SK-MEL-5 (cell line): Measurements from ENCODE around the gene CDY2A. TPM values are rescaled to one million over a fixed set of nuclear protein-coding genes. Genes with fewer than 3 reads are reported as not detected.
"Not testable (repeated sequence)": the region's sequence is repeated elsewhere in the genome, so short reads cannot be mapped to it uniquely, and the experiment has no call there.

Experiments
- DNase-seq: peaks from one replicate; pipeline ENCODE4 v3.0.0-alpha.2; 2016; ENCODE audit warnings: low read depth, low spot score
- in situ Hi-C: cut with HindIII; loops from 2 replicates; pipeline ENCODE4 v1.10.0; 2016; ENCODE audit warnings: low sequenced_read_pairs, high pct_unique_total_duplicates, low pct_unique_long_range_greater_than_20kb
- polyA plus RNA-seq, 2 experiments: library from polyadenylated mRNA; depleted of rRNA; stranded (reverse); fragments of >200 nt; gene quantifications; 2 replicates each; pipeline ENCODE4 v1.2.3, GENCODE V29; 2015
- total RNA-seq: library from RNA; depleted of rRNA; stranded (reverse); fragments of >200 nt; shearing (Covaris generic); gene quantifications from 2 replicates; pipeline ENCODE4 v1.2.3, GENCODE V29; 2014; rRNA removed

Gene CDY2A, protein sequence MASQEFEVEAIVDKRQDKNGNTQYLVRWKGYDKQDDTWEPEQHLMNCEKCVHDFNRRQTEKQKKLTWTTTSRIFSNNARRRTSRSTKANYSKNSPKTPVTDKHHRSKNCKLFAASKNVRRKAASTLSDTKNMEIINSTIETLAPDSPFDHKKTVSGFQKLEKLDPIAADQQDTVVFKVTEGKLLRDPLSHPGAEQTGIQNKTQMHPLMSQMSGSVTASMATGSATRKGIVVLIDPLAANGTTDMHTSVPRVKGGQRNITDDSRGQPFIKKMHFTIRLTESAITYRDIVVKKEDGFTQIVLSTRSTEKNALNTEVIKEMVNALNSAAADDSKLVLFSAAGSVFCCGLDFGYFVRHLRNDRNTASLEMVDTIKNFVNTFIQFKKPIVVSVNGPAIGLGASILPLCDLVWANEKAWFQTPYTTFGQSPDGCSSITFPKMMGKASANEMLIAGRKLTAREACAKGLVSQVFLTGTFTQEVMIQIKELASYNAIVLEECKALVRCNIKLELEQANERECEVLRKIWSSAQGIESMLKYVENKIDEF
- total RNA-seq, result not detected in 2 replicates
- not detected in 2 replicates for polyA plus RNA-seq (2015; cell fraction: cytosol; rRNA removed)
- polyA plus RNA-seq (2015; cell fraction: nucleus; rRNA removed), result not detected in 2 replicates

DNA sequence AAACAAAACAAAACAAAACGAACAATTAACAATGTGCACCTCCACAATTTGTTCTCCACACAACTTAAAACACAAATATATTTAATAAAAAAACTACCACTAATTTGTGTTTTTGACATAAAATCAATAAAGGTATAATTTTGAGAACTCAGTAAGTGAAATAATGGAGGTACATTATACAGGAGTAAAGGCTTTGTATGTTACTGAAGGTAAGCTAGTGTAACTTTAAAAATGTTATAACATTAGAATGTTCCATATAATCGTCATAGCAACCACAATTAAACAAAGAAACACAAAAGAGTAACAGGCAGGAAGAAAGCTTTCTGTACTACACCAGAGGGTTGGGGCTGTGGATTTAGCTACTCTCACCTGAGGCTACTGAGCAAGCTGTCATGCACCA is at the start of gene CDY2A:
TSS of gene CDY2A (plus strand) at position 301 of the 400 bp plus-strand sequence. CDS start 328 bp downstream, outside the sequence.
- DNase-seq, in situ Hi-C loops: not testable (repeated sequence)

DNA sequence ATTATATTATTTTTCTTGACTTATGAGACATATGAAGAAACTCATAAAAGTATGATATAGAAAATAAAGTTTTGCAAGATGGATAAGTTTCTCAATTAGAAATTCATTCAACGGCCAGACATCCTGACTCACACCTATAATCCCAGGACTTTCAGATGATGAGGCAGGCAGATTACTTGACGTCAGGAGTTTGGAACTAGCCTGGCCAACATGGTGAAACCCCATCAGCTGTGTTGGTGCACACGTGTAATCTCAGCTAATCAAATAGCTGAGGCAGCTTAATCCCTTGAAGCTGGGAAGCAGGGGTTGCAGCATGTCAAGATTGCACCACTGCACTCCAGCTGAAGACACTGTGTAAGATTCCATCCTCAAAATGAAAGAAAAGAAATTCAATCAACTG is 28.0 kb upstream of the CDY2A start:
- in situ Hi-C loops, DNase-seq: not testable (repeated sequence)

DNA sequence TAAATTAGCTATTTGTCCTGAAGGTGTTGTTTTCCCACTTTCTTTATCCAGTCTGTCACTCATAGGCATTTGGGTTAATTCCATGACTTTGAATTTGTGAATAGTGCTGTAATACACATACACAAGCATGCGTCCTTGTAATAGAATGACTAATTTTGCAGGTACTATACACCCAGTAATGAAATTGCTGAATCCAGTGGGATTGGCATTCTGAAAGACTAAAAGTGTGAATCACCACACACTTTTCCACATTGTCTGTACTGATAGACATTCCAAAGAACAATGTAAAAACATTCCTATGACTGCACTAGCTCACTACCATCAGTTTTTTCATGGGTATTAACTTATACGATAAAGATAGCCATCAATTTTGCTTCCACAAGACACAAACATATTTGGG is 27.3 kb upstream of the CDY2A start:
- DNase-seq, in situ Hi-C loops: not testable (repeated sequence)

DNA sequence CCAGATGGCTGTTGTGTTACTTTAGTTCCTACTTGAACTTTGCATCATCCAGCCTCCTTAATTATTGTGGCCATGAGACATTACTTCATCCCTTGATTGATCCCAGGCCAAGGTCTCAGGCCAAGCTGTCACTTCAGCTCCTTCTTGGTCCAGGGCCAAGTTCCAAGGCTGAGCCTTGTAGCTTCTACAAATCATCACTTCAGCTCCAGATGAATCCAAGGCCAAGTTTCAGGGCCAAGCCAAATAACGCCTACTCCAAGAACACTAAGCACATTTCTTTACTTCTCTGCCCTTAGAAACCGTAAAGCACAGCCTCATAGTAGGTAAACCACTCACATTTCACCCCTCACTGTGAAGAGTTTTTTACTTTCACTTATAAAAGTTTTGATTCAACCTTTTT is 1.7 kb upstream of the CDY2A start:
- DNase-seq, in situ Hi-C loops: not testable (repeated sequence)

DNA sequence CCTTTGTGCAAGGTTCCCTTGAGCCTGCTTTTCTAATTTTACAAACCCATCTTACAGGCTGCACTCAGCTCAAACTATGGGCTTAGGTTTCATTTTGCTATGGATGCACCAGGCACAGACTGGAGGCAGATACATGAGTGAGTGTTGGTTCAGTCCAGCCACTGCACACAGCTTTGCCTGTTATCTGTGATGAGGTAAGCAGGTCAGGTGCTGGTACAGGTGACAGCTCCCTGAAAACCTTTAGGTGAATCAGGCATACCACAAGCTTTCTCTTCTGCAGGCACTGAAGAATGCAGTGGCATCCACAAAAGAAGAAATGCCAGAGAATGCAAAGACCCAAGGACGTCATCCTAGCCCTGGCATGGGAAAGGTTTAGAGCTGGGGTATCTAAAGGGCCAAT is 3.3 kb downstream of the CDY2A start:
- DNase-seq, result not testable (repeated sequence)

DNA sequence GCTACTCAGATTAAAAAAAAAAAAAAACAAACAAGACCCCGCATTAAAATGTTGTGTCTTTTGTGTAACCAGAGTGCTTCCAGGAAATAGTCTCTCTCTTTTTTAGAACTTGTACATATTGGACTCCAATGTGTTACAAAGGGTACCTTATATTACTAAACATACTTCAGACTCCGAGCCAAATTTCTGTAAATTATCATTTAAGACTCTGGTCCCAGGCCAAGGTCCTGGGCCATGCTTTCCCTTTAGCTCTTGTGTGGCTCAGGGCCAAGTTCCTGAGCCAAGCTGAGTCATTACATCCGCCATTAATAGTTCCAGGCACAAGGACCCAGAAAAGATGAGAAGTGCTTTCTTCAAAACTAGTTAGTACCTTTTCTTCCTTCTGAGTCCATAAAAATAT is 4.6 kb downstream of the CDY2A start:
- DNase-seq, in situ Hi-C loops: not testable (repeated sequence)

More for the DNA sequence above, 3.3 kb downstream of the CDY2A start:
- in situ Hi-C loops, result not testable (repeated sequence)

DNA sequence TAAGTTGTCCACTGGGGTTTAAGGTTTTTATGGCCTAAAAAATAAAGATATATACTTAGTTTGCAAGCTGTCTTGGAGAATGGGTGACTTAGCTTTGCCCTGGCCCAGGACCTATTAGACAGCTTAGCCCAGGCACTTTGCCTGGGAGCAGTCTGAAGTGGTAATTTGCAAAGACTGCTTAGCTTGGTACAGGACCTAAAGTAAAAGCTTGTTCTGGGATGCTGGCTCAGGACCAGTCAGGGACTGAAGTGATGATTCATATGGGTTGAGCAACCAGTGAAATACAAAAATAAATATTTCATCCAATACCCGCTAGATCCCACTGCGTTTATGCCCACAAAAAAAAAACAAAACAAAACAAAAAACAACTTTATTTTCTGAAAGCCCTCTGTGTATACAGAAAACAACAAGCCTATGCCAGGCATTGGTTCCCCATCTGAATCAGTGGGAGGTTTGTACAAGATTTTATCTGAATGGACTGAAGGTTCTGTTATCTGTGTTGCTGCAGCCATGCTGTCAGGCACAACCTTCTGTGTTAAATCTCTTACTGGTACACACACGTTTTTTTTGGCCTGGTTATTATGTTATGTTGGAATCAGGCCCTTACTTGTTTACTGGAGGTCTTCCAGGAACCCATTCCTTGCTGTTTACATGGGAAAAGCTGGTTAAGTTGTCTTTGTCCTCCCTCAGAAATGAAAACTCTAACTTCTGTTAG is 8.7 kb downstream of the CDY2A start:
- DNase-seq, in situ Hi-C loops: not testable (repeated sequence)

DNA sequence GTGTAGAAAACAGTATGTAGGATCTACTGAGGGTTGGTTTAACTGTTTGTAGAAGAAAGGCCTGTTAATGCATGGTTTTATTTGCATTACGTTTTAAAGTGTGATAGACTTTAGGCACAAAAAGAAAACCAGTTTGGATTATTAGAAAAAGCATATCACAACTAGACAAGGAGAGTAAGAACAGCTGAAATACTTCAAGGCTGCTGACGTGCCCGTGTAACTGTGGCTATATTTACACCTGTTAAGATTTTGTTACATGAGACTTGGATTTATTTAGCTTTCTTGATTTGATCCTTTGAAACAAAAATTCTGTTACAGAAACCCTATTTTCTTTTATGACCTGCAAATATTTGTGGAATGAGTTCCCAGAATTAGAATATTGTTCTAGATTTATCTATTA is 9.3 kb downstream of the CDY2A start:
- DNase-seq, in situ Hi-C loops: not testable (repeated sequence)

DNA sequence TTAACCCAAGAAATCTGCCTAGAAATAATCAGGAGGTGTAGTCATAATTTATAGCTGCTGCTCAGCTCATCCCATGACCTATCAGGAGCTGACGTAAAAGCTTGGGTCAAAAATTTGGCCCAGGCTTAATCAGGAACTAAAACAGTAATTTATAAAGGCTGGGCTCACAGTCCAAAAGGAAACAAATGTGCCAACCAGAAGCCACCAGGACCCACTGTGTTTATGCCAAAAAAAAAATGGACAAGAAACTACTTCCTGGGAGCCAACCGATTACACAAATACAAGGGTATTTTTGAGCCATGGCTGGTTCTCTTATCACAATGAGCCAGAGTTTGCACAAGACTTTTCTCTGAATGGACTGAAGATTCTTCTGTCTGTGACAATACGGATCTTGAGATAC is 19.4 kb downstream of the CDY2A start:
- in situ Hi-C loops, DNase-seq: not testable (repeated sequence)

DNA sequence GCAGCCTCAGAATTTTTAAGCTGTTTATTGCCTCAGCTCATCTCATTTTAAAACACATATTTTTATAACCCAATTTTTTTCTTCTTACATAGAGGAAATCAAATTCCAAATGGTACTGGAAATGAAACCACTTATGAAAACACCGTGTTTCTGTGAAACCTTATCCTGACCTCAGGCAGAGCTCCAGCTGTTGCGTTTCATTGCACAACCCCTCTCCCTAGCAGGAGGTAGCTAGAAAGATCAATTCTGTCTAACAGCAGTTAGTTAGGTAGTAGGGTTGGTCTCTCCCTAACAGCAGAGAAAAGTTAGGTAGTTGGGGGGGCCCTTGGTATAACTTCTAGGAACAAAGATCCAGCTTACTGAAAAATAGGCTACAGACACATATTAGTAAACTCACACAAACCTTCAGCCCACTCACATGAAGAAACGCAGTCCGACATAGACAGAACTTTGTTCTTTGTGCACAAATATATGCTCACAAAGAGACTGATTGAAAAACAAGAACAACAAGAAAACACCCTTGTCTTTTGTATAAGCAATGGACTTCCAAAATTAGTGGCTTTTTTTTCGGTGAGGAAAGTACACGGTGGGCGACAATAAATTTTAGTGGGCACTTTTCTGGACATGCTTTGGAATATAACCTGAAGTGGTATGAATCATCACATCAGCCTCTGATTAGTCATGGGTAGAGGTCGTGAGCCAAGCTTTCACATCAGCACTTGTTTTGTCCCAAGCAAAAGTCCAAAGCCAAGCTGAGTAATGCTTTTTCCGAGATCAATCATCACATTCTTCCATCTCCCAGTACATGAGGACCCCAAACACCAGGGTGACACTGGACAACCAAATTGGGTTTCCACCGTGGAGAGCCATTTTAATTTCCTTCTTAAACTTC is 22.8 kb downstream of the CDY2A start:
- in situ Hi-C loops, DNase-seq: not testable (repeated sequence)

DNA sequence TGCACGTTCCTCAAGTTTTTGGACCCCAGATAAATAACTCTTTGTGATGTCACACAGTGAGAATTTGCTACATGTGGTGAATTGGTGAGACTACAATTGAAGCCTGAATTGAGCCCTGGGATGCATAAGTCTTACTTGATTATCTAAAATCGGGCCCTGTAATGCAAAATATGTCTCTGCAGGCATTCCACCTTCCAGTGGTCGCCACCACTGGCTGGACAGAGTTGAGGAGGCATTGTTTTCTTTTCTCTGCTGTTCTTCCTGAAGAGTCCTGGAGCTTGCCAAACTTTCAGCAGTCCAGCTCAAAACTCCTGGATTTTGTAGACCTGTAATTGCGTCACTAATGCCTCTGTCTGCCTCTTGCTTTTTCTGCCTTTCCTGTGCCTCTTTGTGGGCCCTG is 23.5 kb downstream of the CDY2A start:
- not testable (repeated sequence) for DNase-seq

DNA sequence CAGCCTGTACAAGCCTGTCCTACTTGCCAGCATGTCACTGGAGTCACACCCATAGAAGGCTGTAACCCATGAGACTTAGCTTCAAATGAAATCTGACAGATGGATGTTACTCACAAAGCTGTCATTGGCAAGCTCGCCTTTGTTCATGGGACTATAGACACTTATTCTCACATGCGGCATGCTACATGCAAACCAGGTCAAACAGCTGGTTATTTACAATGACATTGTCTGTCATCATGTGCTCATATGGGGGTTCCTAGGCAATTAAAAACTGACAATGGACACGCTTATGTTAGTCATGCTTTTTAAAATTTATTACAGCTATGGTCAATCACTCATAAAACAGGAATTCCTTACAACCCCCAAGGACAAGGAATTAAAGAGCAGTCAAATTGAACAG is 30.9 kb downstream of the CDY2A start:
- in situ Hi-C loops, DNase-seq: not testable (repeated sequence)

More for the DNA sequence above, 23.5 kb downstream of the CDY2A start:
- in situ Hi-C loops, result not testable (repeated sequence)

DNA sequence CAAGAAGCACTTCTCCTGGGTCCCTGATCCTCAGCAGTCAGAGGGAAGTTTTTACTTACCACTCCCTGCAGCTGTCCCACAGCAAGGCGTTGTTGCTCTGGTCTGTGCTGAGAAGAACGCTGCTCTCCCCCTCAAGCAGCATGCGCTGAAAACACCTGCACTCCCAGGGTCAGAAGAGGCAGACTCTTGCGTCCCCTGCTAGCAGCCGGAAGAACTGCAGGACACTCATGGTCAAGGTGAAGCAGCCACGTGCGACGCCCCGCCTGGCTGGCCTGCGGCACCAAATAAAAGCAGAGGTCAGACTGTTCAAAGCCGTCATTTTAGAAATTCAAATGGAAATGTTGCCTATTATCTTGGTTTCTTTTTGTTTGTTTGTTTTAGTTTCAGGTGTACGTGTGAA is 47.9 kb downstream of the CDY2A start:
- DNase-seq, in situ Hi-C loops: not testable (repeated sequence)

Other genes with a start within 250 kb of the CDY2A start
- not detected in 2 replicates for gene CDY2B, start 145.6 kb upstream of the CDY2A start, total RNA-seq